ENCODE results near the gene SENP6. TPM values are rescaled to one million over a fixed set of nuclear protein-coding genes. Genes with fewer than 3 reads are reported as not detected.

Gene SENP6
- total RNA-seq, 1 experiment from 2014 or later: 90.9 TPM

DNA sequence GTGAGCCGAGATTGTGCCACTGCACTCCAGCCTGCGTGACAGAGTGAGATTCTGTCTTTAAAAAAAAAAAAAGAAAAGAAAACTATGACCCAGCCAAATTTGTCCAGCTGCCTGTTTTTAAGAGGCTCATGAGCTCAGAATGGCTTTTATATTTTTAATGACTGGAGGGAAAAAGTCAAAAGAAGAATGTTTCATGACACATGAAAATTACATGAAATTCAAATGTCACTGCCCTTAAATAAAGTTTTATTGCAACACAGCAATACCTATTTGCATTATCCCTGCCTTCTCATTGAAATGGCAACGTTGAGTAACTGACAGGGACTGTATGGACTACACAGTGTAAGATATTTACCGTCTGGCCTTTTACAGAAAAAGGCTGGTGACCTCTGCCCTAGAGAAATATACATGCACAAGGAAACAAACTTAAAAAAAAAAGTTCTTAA, 11.4 kb downstream of the SENP6 start:
- H3K4me1 Mint-ChIP-seq: peaks cover 54% of the 10 kb centered on the region
- ATAC-seq (no peak), DNase-seq (ENCODE audit: low spot score) (no peak)
- POLR2A ChIA-PET: no interaction called here
- H3K27ac Mint-ChIP-seq: no peak overlapping the region
- CTCF ChIA-PET: no interaction called here
- TF ChIP-seq, protein P1, sequence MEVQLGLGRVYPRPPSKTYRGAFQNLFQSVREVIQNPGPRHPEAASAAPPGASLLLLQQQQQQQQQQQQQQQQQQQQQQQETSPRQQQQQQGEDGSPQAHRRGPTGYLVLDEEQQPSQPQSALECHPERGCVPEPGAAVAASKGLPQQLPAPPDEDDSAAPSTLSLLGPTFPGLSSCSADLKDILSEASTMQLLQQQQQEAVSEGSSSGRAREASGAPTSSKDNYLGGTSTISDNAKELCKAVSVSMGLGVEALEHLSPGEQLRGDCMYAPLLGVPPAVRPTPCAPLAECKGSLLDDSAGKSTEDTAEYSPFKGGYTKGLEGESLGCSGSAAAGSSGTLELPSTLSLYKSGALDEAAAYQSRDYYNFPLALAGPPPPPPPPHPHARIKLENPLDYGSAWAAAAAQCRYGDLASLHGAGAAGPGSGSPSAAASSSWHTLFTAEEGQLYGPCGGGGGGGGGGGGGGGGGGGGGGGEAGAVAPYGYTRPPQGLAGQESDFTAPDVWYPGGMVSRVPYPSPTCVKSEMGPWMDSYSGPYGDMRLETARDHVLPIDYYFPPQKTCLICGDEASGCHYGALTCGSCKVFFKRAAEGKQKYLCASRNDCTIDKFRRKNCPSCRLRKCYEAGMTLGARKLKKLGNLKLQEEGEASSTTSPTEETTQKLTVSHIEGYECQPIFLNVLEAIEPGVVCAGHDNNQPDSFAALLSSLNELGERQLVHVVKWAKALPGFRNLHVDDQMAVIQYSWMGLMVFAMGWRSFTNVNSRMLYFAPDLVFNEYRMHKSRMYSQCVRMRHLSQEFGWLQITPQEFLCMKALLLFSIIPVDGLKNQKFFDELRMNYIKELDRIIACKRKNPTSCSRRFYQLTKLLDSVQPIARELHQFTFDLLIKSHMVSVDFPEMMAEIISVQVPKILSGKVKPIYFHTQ (CRISPR knock-in tag; IDR thresholded peaks at IDR 0.05): no peak
- TF ChIP-seq ELF4 (CRISPR knock-in tag; IDR thresholded peaks at IDR 0.05; ENCODE audit: low read depth) (no peak), ZBTB21 (CRISPR knock-in tag; IDR thresholded peaks at IDR 0.05; ENCODE audit: borderline replicate concordance) (no peak)
- TF ChIP-seq, protein P2, sequence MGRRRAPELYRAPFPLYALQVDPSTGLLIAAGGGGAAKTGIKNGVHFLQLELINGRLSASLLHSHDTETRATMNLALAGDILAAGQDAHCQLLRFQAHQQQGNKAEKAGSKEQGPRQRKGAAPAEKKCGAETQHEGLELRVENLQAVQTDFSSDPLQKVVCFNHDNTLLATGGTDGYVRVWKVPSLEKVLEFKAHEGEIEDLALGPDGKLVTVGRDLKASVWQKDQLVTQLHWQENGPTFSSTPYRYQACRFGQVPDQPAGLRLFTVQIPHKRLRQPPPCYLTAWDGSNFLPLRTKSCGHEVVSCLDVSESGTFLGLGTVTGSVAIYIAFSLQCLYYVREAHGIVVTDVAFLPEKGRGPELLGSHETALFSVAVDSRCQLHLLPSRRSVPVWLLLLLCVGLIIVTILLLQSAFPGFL (CRISPR knock-in tag; IDR thresholded peaks at IDR 0.05; ENCODE audit: borderline replicate concordance): no peak
- H3K27me3 Mint-ChIP-seq (ENCODE audit: low read depth): no peaks in the 10 kb centered on the region
- H3K4me3 Mint-ChIP-seq: no peak overlapping the region
- H3K36me3 Mint-ChIP-seq: peaks cover 11% of the 10 kb centered on the region
- peaks cover 7% of the 10 kb centered on the region for H3K9me3 Mint-ChIP-seq

DNA sequence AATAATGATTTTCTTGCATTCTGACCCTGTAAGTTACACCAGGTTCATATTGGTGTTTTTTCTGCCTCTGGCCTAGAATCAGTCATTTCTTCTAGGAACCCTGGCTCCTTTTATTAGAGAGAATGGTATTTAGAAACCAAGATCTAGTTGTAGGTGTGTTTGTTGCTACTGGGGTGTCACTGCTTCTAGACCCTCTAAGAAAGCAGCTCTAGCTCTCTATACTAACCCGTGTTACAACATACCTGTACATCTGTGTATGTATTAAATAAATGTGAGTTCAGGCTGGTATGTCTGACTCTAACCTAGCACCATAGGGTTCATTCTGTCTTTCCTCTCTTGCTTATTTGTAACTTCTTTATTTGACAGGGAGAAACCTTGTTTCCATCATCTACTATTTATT, 16.8 kb downstream of the SENP6 start:
- Mint-ChIP-seq H3K27ac (no peak overlapping the region), H3K27me3 (ENCODE audit: low read depth) (no peaks in the 10 kb centered on the region), H3K36me3 (peaks cover 27% of the 10 kb centered on the region), H3K9me3 (peaks cover 21% of the 10 kb centered on the region), H3K4me3 (no peak overlapping the region), H3K4me1 (peaks cover 21% of the 10 kb centered on the region)
- ATAC-seq (no peak), DNase-seq (ENCODE audit: low spot score) (no peak)
- TF ChIP-seq, protein P3, sequence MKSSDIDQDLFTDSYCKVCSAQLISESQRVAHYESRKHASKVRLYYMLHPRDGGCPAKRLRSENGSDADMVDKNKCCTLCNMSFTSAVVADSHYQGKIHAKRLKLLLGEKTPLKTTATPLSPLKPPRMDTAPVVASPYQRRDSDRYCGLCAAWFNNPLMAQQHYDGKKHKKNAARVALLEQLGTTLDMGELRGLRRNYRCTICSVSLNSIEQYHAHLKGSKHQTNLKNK (CRISPR knock-in tag; IDR thresholded peaks at IDR 0.05): no peak
- TF ChIP-seq, protein P4, sequence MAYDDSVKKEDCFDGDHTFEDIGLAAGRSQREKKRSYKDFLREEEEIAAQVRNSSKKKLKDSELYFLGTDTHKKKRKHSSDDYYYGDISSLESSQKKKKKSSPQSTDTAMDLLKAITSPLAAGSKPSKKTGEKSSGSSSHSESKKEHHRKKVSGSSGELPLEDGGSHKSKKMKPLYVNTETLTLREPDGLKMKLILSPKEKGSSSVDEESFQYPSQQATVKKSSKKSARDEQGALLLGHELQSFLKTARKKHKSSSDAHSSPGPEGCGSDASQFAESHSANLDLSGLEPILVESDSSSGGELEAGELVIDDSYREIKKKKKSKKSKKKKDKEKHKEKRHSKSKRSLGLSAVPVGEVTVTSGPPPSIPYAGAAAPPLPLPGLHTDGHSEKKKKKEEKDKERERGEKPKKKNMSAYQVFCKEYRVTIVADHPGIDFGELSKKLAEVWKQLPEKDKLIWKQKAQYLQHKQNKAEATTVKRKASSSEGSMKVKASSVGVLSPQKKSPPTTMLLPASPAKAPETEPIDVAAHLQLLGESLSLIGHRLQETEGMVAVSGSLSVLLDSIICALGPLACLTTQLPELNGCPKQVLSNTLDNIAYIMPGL (CRISPR knock-in tag; IDR thresholded peaks at IDR 0.05): no peak
- TF ChIP-seq ZNF423 (CRISPR knock-in tag; IDR thresholded peaks at IDR 0.05) (no peak), SMAD4 (CRISPR knock-in tag; IDR thresholded peaks at IDR 0.05) (no peak), ZNF219 (CRISPR knock-in tag; IDR thresholded peaks at IDR 0.05; ENCODE audit: borderline replicate concordance) (no peak), ZNF121 (CRISPR knock-in tag; IDR thresholded peaks at IDR 0.05) (no peak), GABPB1 (CRISPR knock-in tag; IDR thresholded peaks at IDR 0.05) (no peak)
- TF ChIP-seq, protein P5, sequence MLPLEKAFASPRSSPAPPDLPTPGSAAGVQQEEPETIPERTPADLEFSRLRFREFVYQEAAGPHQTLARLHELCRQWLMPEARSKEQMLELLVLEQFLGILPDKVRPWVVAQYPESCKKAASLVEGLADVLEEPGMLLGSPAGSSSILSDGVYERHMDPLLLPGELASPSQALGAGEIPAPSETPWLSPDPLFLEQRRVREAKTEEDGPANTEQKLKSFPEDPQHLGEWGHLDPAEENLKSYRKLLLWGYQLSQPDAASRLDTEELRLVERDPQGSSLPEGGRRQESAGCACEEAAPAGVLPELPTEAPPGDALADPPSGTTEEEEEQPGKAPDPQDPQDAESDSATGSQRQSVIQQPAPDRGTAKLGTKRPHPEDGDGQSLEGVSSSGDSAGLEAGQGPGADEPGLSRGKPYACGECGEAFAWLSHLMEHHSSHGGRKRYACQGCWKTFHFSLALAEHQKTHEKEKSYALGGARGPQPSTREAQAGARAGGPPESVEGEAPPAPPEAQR (CRISPR knock-in tag; IDR thresholded peaks at IDR 0.05): no peak
- TF ChIP-seq, protein P1 (CRISPR knock-in tag; IDR thresholded peaks at IDR 0.05): no peak
- TF ChIP-seq, protein P6, sequence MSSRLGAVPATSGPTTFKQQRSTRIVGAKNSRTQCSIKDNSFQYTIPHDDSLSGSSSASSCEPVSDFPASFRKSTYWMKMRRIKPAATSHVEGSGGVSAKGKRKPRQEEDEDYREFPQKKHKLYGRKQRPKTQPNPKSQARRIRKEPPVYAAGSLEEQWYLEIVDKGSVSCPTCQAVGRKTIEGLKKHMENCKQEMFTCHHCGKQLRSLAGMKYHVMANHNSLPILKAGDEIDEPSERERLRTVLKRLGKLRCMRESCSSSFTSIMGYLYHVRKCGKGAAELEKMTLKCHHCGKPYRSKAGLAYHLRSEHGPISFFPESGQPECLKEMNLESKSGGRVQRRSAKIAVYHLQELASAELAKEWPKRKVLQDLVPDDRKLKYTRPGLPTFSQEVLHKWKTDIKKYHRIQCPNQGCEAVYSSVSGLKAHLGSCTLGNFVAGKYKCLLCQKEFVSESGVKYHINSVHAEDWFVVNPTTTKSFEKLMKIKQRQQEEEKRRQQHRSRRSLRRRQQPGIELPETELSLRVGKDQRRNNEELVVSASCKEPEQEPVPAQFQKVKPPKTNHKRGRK (CRISPR knock-in tag; IDR thresholded peaks at IDR 0.05; ENCODE audit: borderline replicate concordance): no peak
- TF ChIP-seq, protein P7, sequence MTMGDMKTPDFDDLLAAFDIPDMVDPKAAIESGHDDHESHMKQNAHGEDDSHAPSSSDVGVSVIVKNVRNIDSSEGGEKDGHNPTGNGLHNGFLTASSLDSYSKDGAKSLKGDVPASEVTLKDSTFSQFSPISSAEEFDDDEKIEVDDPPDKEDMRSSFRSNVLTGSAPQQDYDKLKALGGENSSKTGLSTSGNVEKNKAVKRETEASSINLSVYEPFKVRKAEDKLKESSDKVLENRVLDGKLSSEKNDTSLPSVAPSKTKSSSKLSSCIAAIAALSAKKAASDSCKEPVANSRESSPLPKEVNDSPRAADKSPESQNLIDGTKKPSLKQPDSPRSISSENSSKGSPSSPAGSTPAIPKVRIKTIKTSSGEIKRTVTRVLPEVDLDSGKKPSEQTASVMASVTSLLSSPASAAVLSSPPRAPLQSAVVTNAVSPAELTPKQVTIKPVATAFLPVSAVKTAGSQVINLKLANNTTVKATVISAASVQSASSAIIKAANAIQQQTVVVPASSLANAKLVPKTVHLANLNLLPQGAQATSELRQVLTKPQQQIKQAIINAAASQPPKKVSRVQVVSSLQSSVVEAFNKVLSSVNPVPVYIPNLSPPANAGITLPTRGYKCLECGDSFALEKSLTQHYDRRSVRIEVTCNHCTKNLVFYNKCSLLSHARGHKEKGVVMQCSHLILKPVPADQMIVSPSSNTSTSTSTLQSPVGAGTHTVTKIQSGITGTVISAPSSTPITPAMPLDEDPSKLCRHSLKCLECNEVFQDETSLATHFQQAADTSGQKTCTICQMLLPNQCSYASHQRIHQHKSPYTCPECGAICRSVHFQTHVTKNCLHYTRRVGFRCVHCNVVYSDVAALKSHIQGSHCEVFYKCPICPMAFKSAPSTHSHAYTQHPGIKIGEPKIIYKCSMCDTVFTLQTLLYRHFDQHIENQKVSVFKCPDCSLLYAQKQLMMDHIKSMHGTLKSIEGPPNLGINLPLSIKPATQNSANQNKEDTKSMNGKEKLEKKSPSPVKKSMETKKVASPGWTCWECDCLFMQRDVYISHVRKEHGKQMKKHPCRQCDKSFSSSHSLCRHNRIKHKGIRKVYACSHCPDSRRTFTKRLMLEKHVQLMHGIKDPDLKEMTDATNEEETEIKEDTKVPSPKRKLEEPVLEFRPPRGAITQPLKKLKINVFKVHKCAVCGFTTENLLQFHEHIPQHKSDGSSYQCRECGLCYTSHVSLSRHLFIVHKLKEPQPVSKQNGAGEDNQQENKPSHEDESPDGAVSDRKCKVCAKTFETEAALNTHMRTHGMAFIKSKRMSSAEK (CRISPR knock-in tag; IDR thresholded peaks at IDR 0.05; ENCODE audit: borderline replicate concordance): no peak
- CTCF ChIA-PET: no interaction called here
- POLR2A ChIA-PET: no interaction called here

Data from WTC11 (cell line).